ENCODE data around the gene CFAP65. TPM values are rescaled to one million over a fixed set of nuclear protein-coding genes. Genes with fewer than 3 reads are reported as not detected.

The CFAP65 gene
- total RNA-seq, 1 experiment from 2014 or later: 0.24 TPM

GRCh38 chr2:218999881-219000568 lies 41.3 kb downstream of the CFAP65 start:
- in situ Hi-C loops (cut with HindIII; ENCODE audit: low pct_unique_long_range_greater_than_20kb, low sequenced_read_pairs): no loop called here

DNA sequence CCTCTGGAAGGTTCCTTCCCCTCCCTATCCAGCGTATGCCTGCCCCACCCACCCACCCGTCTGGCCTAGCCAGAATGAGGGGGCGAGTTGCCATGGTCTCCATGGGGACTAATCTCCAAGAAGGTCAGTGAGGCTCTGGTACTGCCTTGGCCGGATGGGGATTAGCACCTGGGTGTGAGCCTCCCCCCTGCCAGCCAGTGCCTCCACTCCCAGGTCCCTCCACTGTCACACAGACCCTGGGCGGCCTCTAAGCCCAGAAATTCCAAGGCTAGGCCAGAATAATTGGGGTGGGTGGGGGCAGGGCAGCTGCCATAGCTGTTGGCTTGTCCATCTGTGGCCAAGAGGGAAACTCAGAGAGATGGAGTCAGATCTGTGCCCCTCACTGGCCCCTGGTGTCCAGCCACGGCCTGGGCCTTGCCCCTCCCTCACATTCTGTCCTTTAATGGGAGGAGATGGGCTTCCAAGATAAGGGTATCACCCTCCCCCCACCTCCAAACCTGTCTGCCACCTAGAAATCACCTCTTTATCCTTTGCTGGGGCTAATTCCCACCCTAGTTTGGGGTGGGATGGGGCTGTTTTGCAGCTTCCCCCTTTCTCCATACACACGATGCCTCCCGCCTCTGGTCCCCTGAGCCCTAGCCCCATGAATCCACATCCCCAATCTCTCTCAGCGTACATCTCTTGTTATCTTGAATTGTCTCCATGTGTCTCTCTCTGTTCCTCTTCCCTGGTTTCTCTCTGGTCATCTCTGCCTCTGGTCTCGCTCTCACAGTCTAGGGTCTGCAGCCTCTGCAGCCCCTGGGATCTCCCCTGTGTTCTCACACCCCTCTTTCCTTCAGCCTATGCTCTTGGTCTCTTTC lies 42.1 kb downstream of the CFAP65 start:
- in situ Hi-C loops (cut with HindIII; ENCODE audit: low pct_unique_long_range_greater_than_20kb, low sequenced_read_pairs): no loop called here
- no peak for DNase-seq (ENCODE audit: low read depth, low spot score)

More at GRCh38 chr2:218999881-219000568, 41.3 kb downstream of the CFAP65 start:
- DNase-seq (ENCODE audit: low read depth, low spot score): no peak

- no peak for DNase-seq (ENCODE audit: low read depth, low spot score)
These were observed 42.8 kb downstream of the CFAP65 start for GRCh38 chr2:218998414-218999002.

DNA sequence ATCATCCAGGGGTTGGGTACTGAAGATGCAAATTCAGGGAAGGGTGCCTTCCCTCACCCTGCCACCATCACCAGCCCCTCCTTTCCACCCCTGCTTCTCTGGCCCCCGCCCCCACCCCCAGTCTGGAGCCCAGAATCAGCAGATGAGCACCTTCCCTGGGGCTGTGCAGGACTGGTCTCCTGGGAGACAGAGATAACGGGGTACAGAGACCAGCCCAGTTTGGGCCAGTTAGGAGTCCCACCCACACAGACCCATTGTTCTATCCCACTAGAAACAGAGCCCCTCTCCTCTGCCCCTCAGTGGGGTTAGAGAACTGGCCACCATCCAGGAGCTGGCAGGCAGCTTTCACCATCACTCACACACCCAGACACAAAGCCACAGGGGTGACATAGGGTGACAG lies 43.6 kb downstream of the CFAP65 start:
- in situ Hi-C loops (cut with HindIII; ENCODE audit: low pct_unique_long_range_greater_than_20kb, low sequenced_read_pairs): no loop called here
- no peak for DNase-seq (ENCODE audit: low read depth, low spot score)

More at GRCh38 chr2:218998414-218999002, 42.8 kb downstream of the CFAP65 start:
- in situ Hi-C loops (cut with HindIII; ENCODE audit: low pct_unique_long_range_greater_than_20kb, low sequenced_read_pairs): no loop called here

DNA sequence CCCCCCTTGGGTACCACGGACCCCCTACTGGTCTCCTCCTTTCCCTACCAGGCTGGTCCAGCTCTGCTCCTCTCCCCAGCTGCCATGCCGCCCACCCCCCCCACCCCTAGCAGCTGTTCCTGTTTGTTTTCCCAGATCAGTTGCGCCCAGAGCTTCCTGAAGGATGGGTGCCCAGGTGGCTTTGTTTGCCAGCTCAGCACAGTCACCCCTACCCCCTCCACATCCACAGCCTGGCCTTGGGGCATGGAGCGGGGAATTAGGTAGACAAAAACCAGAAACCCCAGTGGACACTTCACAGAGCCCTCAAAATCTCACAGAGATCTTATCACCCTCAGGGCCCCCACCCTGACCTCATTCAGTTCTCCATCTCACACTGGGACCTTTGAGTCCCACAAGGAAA lies 44.4 kb downstream of the CFAP65 start:
- DNase-seq (ENCODE audit: low read depth, low spot score): no peak
- in situ Hi-C loops (cut with HindIII; ENCODE audit: low pct_unique_long_range_greater_than_20kb, low sequenced_read_pairs): no loop called here

DNA sequence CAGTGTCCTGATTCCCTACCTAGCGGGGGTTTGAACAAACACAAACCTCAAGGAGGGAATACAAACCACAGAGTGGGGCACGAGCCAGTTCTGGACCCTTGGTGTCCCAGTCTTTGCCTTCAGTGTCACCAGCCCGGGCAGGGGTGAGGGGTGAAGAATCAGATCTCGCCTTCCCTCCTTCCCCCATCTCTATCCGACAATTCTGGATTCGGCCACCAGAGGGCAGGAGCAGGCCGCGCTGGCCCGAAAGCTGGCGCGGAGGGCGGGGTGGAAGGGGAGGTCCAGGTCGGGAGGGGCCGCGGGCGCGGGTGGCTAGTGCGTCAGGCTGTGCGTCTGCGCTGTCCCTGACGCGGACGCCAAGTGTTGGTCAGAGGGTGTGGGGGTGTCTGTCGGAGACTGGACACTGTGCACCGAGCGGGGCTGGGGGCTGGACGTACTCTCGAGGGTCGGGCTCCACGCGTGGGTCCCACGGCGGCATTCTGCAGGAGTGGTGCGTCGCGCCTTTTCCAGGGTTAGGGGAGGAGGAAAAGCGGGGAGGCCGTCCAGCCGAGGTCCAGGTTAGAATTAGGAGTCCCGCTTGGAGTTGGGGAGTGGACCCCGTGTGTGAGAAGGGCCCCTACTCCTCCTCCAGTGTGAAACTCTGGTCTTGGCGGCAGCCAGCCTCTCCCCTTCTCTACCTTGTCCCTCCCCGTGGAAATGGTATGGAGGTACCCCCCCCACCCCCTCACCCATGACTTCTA lies 45.2 kb downstream of the CFAP65 start:
- in situ Hi-C loops (cut with HindIII; ENCODE audit: low pct_unique_long_range_greater_than_20kb, low sequenced_read_pairs): no loop called here
- DNase-seq (ENCODE audit: low read depth, low spot score): peak; percentile 87

DNA sequence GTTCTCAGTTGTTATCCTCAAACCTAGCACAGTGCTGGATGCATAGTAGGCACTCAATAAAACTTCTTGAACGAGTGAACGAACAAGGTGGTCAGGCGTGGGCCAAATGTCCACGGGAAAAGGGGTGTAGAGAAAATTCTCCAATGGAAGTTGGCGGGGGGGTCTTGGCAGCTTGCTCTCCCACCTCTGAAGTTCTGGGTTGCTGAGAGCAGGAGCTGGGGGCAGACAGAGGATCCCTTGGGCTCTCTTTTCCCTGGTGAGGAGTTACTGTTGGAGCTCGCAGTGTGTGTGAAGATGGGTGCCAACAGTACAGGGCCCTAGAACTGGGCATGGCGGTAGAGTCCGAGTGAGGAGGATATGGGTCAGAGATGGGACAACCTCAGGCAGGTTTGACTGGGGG lies 45.8 kb downstream of the CFAP65 start:
- no peak for DNase-seq (ENCODE audit: low read depth, low spot score)
- in situ Hi-C loops (cut with HindIII; ENCODE audit: low pct_unique_long_range_greater_than_20kb, low sequenced_read_pairs): no loop called here

GRCh38 chr2:218993345-218994315 lies 47.7 kb downstream of the CFAP65 start, which contains the start of gene CRYBA2:
Gene CRYBA2, minus strand, starts transcription at chr2:218993422. Its CDS starts 246 bp downstream, at chr2:218993176.
- no peak for DNase-seq (ENCODE audit: low read depth, low spot score)
- in situ Hi-C loops (cut with HindIII; ENCODE audit: low pct_unique_long_range_greater_than_20kb, low sequenced_read_pairs): no loop called here

DNA sequence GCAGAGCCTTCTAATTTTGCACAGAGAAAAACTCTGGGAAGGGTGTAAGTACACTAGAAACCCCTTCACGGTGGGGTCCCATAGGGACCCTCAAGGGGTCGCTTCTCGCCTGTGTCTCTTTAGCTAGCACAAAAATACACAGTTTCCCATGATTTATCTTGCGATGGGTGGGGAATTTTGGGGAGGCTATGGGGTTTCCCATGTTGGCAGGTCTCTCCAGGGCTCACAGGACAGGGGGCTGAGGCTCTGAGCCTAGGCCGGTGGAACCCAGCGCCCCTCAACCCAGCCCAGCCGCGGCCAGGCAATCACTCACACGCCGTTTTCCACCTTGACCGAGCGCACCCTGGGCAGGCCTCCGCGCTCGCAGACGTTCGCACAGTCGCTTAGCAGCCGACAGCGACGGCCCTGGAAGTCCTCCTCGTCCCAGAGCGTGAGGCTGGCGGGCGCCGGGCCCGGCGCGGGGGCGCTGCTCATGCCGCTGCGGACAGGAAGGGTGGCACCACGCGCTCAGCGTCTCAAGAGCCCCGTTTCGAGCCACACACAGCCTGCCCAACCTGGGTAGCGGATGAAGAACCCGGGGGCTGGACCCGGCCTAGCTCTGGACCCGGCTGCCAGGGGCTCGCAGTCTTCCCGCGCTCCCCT lies 48.5 kb downstream of the CFAP65 start:
- in situ Hi-C loops (cut with HindIII; ENCODE audit: low pct_unique_long_range_greater_than_20kb, low sequenced_read_pairs): no loop called here
- DNase-seq (ENCODE audit: low read depth, low spot score): no peak

DNA sequence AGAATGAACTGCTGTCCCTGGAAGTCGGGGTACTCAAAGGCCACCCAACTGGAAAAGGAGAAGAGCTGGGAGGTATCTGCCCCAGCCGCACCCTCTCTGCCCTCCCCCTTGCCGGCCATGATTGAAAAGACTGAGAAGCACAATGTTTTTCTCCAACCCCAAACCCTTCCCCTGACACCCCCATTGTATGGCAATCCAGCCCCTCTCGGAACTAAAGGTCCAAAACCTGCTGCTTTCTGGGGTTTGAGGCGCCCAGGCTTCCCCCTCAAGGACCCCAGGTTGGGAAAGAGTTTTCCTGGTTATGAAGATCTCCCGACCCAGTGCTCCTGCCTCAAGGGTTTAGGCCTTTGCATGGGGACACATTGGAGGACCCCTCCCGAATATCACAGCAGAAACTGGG lies 49.1 kb downstream of the CFAP65 start:
- in situ Hi-C loops (cut with HindIII; ENCODE audit: low pct_unique_long_range_greater_than_20kb, low sequenced_read_pairs): no loop called here
- no peak for DNase-seq (ENCODE audit: low read depth, low spot score)

- in situ Hi-C loops (cut with HindIII; ENCODE audit: low pct_unique_long_range_greater_than_20kb, low sequenced_read_pairs): no loop called here
- no peak for DNase-seq (ENCODE audit: low read depth, low spot score)
These were observed 49.6 kb downstream of the CFAP65 start for GRCh38 chr2:218991674-218992168.

DNA sequence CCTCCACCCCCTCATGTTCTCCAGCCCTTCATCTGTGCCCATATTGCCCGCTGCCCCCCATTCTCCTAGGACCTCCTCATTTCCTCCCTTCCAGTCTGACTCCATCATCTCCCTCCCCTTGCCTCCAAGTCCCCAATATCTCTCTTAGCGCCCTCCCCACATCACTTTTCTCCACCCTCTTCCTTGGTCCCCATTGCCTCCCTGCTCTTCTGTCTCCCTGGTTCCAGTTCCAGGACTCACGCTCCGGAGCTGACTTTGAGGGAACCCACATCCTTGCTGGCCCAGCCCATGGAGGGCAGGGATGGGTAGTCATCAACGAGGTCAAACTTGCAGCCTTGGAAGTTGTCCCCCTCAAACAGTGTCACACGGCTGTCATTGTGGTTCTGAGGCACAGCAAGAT lies 50.7 kb downstream of the CFAP65 start:
- DNase-seq (ENCODE audit: low read depth, low spot score): no peak
- in situ Hi-C loops (cut with HindIII; ENCODE audit: low pct_unique_long_range_greater_than_20kb, low sequenced_read_pairs): no loop called here

DNA sequence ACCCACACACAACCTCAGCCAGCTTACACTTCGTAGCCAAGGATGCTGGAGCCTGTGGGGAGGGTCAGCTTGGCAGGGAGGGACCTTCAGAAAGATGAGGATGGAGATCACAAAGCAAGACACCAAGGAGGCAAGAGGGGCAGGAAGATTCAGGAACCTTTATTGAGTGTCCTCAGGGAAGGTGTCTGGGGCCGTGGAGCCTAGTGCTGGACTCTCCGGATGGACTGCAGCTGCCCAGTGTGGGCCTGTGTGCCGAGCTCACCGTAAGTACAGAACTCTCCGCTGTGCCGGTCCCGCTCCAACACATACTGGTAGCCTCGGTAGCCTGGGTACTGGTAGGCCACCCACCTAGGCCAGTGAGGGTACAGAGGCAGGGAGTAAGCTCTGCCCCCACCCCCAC lies 51.3 kb downstream of the CFAP65 start:
- no peak for DNase-seq (ENCODE audit: low read depth, low spot score)
- in situ Hi-C loops (cut with HindIII; ENCODE audit: low pct_unique_long_range_greater_than_20kb, low sequenced_read_pairs): no loop called here

DNA sequence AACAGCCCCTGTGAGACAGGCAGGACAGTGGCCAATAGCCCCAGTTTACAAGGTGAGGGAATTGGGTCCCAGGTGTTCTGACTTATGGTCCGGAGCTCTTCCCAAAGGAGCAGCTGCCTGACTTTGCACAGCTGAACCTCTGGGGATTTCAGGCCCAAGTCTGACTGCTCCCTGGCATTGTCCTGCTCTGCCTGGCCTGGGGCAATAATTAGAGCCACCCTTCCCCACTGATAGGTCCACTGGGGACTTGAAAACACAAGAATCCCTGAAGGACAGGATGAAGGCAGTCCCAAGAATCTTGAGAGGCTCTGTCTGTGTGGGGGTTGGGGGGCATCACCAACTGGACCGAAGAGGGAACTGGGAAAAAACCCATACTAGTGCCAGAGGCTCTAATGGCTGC lies 52.7 kb downstream of the CFAP65 start:
- no peak for DNase-seq (ENCODE audit: low read depth, low spot score)
- in situ Hi-C loops (cut with HindIII; ENCODE audit: low pct_unique_long_range_greater_than_20kb, low sequenced_read_pairs): no loop called here

- in situ Hi-C loops (cut with HindIII; ENCODE audit: low pct_unique_long_range_greater_than_20kb, low sequenced_read_pairs): no loop called here
These were observed 53.2 kb downstream of the CFAP65 start for GRCh38 chr2:218988164-218988563.

GRCh38 chr2:218986148-218986761 lies 55.1 kb downstream of the CFAP65 start:
- DNase-seq (ENCODE audit: low read depth, low spot score): no peak
- in situ Hi-C loops (cut with HindIII; ENCODE audit: low pct_unique_long_range_greater_than_20kb, low sequenced_read_pairs): no loop called here

More at GRCh38 chr2:218988164-218988563, 53.2 kb downstream of the CFAP65 start:
- DNase-seq (ENCODE audit: low read depth, low spot score): no peak
